HEK293 (cell line): ENCODE data around the gene FCN3.

Source experiments
- BCL11B ChIP-seq: fragments of 450-650 bp; formaldehyde crosslinking; IDR thresholded peaks from 2 replicates; pipeline ENCODE4 v1.5.1; 2016; ENCODE audit warnings: low read depth, missing biosample characterization, missing genetic modification characterization
- HOXA7 ChIP-seq: sonication (generic); formaldehyde crosslinking; IDR thresholded peaks from 2 replicates; pipeline ENCODE4 v1.8.1; 2022; ENCODE audit warnings: missing genetic modification reagents, borderline replicate concordance
- SP3 ChIP-seq: fragments of 450-650 bp; formaldehyde crosslinking; IDR thresholded peaks from 2 replicates; pipeline ENCODE4 v1.5.1; 2016; ENCODE audit warnings: missing biosample characterization, missing genetic modification characterization
- ZNF112 ChIP-seq: fragments of 450-650 bp; formaldehyde crosslinking; IDR thresholded peaks from 2 replicates; pipeline ENCODE4 v1.5.0; 2017; ENCODE audit warnings: missing biosample characterization, missing genetic modification characterization
- ZNF140 ChIP-seq: fragments of 450-650 bp; formaldehyde crosslinking; IDR thresholded peaks from 2 replicates; pipeline ENCODE4 v1.5.1; 2016; ENCODE audit warnings: missing biosample characterization, missing genetic modification characterization
- ZNF169 ChIP-seq: fragments of 450-650 bp; formaldehyde crosslinking; IDR thresholded peaks from 2 replicates; pipeline ENCODE4 v1.5.1; 2016; ENCODE audit warnings: missing biosample characterization, missing genetic modification characterization
- ZNF202 ChIP-seq: fragments of 450-650 bp; formaldehyde crosslinking; IDR thresholded peaks from 2 replicates; pipeline ENCODE4 v1.5.1; 2016; ENCODE audit warnings: missing biosample characterization, missing genetic modification characterization, borderline replicate concordance
- ZNF600 ChIP-seq: fragments of 450-650 bp; formaldehyde crosslinking; IDR thresholded peaks from 2 replicates; pipeline ENCODE4 v1.5.1; 2016; ENCODE audit warnings: missing biosample characterization, missing genetic modification characterization
- ZNF621 ChIP-seq: fragments of 450-650 bp; formaldehyde crosslinking; IDR thresholded peaks from 2 replicates; pipeline ENCODE4 v1.5.1; 2017; ENCODE audit warnings: missing biosample characterization, missing genetic modification characterization
- ZNF660 ChIP-seq: fragments of 450-650 bp; IDR thresholded peaks from 2 replicates; pipeline ENCODE4 v1.5.1; 2018; ENCODE audit warnings: missing biosample characterization, mild to moderate bottlenecking, missing genetic modification characterization
- ZNF707 ChIP-seq: fragments of 450-650 bp; formaldehyde crosslinking; IDR thresholded peaks from 2 replicates; pipeline ENCODE4 v1.5.1; 2016; ENCODE audit warnings: missing biosample characterization, missing genetic modification characterization
- ZNF830 ChIP-seq: fragments of 450-650 bp; IDR thresholded peaks from 2 replicates; pipeline ENCODE4 v1.5.0; 2018; ENCODE audit warnings: missing biosample characterization, missing genetic modification characterization, low read depth, mild to moderate bottlenecking, moderate library complexity
- TF ChIP-seq, protein P1 (sequence below): fragments of 450-650 bp; formaldehyde crosslinking; IDR thresholded peaks from 2 replicates; pipeline ENCODE4 v1.5.1; 2017; ENCODE audit warnings: missing biosample characterization, missing genetic modification characterization

Gene FCN3

DNA sequence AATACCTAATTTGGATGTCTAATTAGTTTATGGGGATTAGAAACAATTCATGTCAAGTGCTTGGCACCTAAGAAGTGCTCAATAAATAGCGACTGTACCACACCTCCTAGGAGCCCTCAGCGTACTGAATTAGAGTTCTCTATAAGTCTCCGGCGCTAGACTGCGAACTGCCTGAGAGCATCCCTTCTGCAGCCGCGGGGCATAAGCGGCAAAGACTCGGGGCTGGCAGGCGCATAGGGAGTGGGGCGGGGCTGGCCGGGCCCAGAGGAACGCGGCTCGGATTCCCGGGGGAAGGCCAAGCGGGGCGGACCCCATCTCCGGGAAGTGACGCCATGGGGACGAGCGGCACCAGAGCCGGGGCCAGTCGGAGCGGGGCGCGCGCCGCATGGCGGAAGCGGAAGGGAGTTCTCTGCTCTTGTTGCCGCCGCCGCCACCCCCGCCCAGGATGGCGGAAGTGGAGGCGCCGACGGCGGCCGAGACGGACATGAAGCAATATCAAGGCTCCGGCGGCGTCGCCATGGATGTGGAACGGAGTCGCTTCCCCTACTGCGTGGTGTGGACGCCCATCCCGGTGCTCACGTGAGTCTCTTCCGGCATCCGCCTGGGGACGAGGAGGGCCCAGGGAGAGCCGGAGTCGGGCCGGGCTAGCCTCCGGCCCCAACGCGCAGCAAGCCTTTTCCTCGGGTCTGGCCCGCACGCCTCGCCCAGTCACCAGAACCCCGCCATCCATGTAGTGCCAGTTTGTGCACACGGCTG is 52.6 kb downstream of the FCN3 start, which contains the start of gene TMEM222 (continued):
- TF ChIP-seq HOXA7 (CRISPR knock-in tag), result no peak
- no peak for TF ChIP-seq ZNF112 (tag by site-specific recombination)
- no peak for TF ChIP-seq ZNF202
- peak; percentile 99 for TF ChIP-seq ZNF660 (tag by site-specific recombination)
- TF ChIP-seq SP3, result peak; percentile 94
- no peak for TF ChIP-seq ZNF707 (tag by site-specific recombination)
- TF ChIP-seq ZNF830, result no peak
- no peak for TF ChIP-seq ZNF621 (tag by site-specific recombination)
- TF ChIP-seq ZNF140 (tag by site-specific recombination), result no peak
- peak; percentile 83 for TF ChIP-seq ZNF600 (tag by site-specific recombination)
- no peak for TF ChIP-seq BCL11B
- no peak for TF ChIP-seq ZNF169 (tag by site-specific recombination)
- TF ChIP-seq, protein P1, sequence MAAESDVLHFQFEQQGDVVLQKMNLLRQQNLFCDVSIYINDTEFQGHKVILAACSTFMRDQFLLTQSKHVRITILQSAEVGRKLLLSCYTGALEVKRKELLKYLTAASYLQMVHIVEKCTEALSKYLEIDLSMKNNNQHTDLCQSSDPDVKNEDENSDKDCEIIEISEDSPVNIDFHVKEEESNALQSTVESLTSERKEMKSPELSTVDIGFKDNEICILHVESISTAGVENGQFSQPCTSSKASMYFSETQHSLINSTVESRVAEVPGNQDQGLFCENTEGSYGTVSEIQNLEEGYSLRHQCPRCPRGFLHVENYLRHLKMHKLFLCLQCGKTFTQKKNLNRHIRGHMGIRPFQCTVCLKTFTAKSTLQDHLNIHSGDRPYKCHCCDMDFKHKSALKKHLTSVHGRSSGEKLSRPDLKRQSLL (tag by site-specific recombination), result peak; percentile 77
- TF ChIP-seq, all 188 proteins: peak for 99
